ENCODE data around the gene NR2C2AP.

Gene NR2C2AP

DNA sequence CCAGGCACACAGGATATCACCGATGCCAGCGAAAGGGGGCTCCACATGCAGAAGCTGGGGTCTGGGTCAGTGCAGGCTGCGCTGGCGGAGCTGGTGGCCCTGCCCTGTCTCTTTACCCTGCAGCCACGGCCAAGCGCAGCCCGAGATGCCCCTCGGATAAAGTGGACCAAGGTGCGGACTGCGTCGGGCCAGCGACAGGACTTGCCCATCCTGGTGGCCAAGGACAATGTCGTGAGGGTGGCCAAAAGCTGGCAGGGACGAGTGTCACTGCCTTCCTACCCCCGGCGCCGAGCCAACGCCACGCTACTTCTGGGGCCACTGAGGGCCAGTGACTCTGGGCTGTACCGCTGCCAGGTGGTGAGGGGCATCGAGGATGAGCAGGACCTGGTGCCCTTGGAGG is 15.7 kb upstream of the NR2C2AP start:
- TF ChIP-seq TAF1 (IDR thresholded peaks at IDR 0.05; ENCODE audit: low read depth, low read length) = no peak
- no peak for TF ChIP-seq POU2F2 (IDR thresholded peaks at IDR 0.05; ENCODE audit: low read depth, low read length)
- no peak for TF ChIP-seq PAX5 (IDR thresholded peaks at IDR 0.05; ENCODE audit: insufficient read depth, low read length, severe bottlenecking)
- TF ChIP-seq POLR2A (IDR thresholded peaks at IDR 0.05; ENCODE audit: low read depth, low read length) = no peak
- no peak for TF ChIP-seq POLR2AphosphoS5 (IDR thresholded peaks at IDR 0.05; ENCODE audit: low read depth, low read length)
- TF ChIP-seq SPI1 (IDR thresholded peaks at IDR 0.05; ENCODE audit: low read depth, low read length) = no peak
- FAIRE-seq = no peak
- no peak for DNase-seq (ENCODE audit: insufficient read length, low spot score)

DNA sequence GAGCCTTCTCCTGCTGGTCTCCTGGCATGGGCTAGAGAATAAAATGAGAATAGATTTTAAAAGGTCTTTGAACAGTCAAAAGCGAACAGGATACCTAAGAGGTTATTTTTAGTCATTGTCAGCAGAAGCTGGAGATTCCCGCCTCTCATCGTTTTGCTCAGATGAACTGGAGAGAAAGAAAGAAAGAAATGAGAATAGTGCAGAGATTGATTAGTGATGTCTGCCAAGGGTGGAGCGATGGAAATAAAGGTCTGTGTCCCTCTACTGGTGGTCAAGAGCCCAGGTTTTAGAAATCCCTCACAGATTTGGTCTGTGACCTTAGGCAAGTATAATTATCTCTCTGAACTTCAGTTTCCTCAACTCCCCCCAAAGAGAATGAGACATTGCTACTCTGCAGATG is 13.9 kb upstream of the NR2C2AP start:
- no peak for DNase-seq (ENCODE audit: insufficient read length, low spot score)
- no peak for FAIRE-seq
- TF ChIP-seq PAX5 (IDR thresholded peaks at IDR 0.05; ENCODE audit: insufficient read depth, low read length, severe bottlenecking) (no peak), POLR2A (IDR thresholded peaks at IDR 0.05; ENCODE audit: low read depth, low read length) (no peak), POU2F2 (IDR thresholded peaks at IDR 0.05; ENCODE audit: low read depth, low read length) (no peak), SPI1 (IDR thresholded peaks at IDR 0.05; ENCODE audit: low read depth, low read length) (no peak), POLR2AphosphoS5 (IDR thresholded peaks at IDR 0.05; ENCODE audit: low read depth, low read length) (no peak), TAF1 (IDR thresholded peaks at IDR 0.05; ENCODE audit: low read depth, low read length) (no peak)

- DNase-seq (ENCODE audit: insufficient read length, low spot score) = no peak
- FAIRE-seq = no peak
- TF ChIP-seq POLR2AphosphoS5 (IDR thresholded peaks at IDR 0.05; ENCODE audit: low read depth, low read length) = no peak
Measured at GRCh38 chr19:19215792-19216191, 12.6 kb upstream of the NR2C2AP start.

DNA sequence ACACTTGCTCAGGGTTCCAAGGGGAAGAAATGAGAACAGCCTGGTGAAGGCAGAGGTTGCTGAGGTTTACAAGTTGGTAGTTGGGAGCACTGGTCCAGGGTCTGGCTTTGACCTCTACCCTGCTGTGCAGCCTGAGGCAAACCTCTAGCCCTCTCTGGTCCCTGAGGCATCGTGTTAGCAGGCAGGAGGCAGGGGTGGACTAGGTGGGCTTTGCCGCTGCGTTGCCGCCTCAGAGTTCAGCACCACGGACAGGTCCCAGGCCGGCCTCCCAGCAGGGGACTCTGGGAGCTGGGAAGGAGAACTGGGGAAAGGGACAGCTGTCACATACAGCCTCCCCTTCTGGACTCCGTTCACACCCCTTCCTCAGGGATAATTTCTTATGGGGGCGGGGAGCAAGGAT is 11.7 kb upstream of the NR2C2AP start:
- no peak for FAIRE-seq
- DNase-seq (ENCODE audit: insufficient read length, low spot score) = no peak
- TF ChIP-seq TAF1 (IDR thresholded peaks at IDR 0.05; ENCODE audit: low read depth, low read length) (no peak), POLR2AphosphoS5 (IDR thresholded peaks at IDR 0.05; ENCODE audit: low read depth, low read length) (no peak), PAX5 (IDR thresholded peaks at IDR 0.05; ENCODE audit: insufficient read depth, low read length, severe bottlenecking) (no peak), POU2F2 (IDR thresholded peaks at IDR 0.05; ENCODE audit: low read depth, low read length) (no peak)

- peak; percentile 9 for FAIRE-seq
- TF ChIP-seq TAF1 (IDR thresholded peaks at IDR 0.05; ENCODE audit: low read depth, low read length) (no peak), POLR2A (IDR thresholded peaks at IDR 0.05; ENCODE audit: low read depth, low read length) (no peak), PAX5 (IDR thresholded peaks at IDR 0.05; ENCODE audit: insufficient read depth, low read length, severe bottlenecking) (no peak), POU2F2 (IDR thresholded peaks at IDR 0.05; ENCODE audit: low read depth, low read length) (peak; percentile 98)
- no peak for DNase-seq (ENCODE audit: insufficient read length, low spot score)
Measured at GRCh38 chr19:19214159-19214490, 10.9 kb upstream of the NR2C2AP start.

GRCh38 chr19:19213426-19214158 is 10.4 kb upstream of the NR2C2AP start:
- FAIRE-seq = no peak
- TF ChIP-seq POLR2A (IDR thresholded peaks at IDR 0.05; ENCODE audit: low read depth, low read length) (no peak), TAF1 (IDR thresholded peaks at IDR 0.05; ENCODE audit: low read depth, low read length) (no peak), POU2F2 (IDR thresholded peaks at IDR 0.05; ENCODE audit: low read depth, low read length) (no peak), PAX5 (IDR thresholded peaks at IDR 0.05; ENCODE audit: insufficient read depth, low read length, severe bottlenecking) (no peak), POLR2AphosphoS5 (IDR thresholded peaks at IDR 0.05; ENCODE audit: low read depth, low read length) (no peak), SPI1 (IDR thresholded peaks at IDR 0.05; ENCODE audit: low read depth, low read length) (no peak)
- no peak for DNase-seq (ENCODE audit: insufficient read length, low spot score)

GRCh38 chr19:19212916-19213315 is 9.7 kb upstream of the NR2C2AP start:
- TF ChIP-seq POLR2AphosphoS5 (IDR thresholded peaks at IDR 0.05; ENCODE audit: low read depth, low read length) (no peak), POU2F2 (IDR thresholded peaks at IDR 0.05; ENCODE audit: low read depth, low read length) (no peak), POLR2A (IDR thresholded peaks at IDR 0.05; ENCODE audit: low read depth, low read length) (no peak), TAF1 (IDR thresholded peaks at IDR 0.05; ENCODE audit: low read depth, low read length) (no peak), PAX5 (IDR thresholded peaks at IDR 0.05; ENCODE audit: insufficient read depth, low read length, severe bottlenecking) (no peak), SPI1 (IDR thresholded peaks at IDR 0.05; ENCODE audit: low read depth, low read length) (no peak)
- DNase-seq (ENCODE audit: insufficient read length, low spot score) = no peak
- no peak for FAIRE-seq

DNA sequence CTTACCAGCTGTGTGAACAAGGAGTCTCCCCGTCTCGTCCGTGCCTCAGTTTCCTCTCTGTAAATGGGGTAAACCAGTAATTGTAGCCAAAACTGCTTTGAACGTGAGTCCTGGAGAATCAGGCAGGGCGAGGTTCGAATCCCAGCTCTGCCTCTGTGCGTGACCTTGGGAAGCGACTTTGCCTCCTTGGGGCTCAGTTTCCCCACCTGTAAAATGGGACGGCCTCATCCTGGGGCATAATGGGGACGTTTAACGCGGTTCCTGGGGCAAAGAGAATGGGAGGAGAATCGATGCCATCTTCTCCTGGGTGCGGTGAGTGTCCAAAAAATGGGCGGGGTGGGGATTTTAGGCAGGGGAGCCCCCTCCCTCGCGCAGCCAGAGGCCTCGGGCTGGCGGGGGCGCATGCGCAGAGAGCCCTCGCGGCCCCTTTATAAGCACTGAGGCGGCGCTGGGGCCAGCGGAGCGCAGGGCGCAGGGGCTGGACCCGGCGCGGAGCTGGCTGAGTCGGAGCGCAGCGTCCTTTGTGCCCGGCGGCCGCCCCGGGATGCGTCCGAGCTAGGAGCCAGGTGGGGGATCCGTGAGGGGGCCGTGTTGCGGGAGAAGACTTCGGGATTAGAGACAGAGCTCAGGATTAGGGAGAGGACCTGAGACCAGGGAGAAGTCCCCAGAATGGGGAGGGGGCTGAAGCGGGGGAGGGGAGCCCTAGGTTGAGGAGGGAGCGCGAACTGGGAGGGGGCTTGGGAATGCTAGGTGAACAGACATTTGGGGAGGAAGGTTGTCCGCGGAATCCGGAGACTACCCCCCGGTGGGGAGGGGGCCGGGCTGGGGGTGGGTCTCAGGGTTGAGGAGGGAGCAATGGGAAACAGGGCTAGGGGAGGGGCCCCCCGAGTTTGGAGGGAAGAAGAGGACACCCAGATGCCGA is 8.5 kb upstream of the NR2C2AP start, which contains the start of gene NCAN:
Gene NCAN, plus strand, starts transcription at position 460 of the 922 bp plus-strand sequence. CDS start 4,996 bp downstream, outside the sequence.
- TF ChIP-seq TAF1 (IDR thresholded peaks at IDR 0.05; ENCODE audit: low read depth, low read length) = no peak
- no peak for TF ChIP-seq POU2F2 (IDR thresholded peaks at IDR 0.05; ENCODE audit: low read depth, low read length)
- no peak for TF ChIP-seq POLR2AphosphoS5 (IDR thresholded peaks at IDR 0.05; ENCODE audit: low read depth, low read length)
- no peak for TF ChIP-seq SPI1 (IDR thresholded peaks at IDR 0.05; ENCODE audit: low read depth, low read length)
- TF ChIP-seq PAX5 (IDR thresholded peaks at IDR 0.05; ENCODE audit: insufficient read depth, low read length, severe bottlenecking) = no peak
- no peak for TF ChIP-seq POLR2A (IDR thresholded peaks at IDR 0.05; ENCODE audit: low read depth, low read length)
- FAIRE-seq = no peak
- DNase-seq (ENCODE audit: insufficient read length, low spot score) = no peak

DNA sequence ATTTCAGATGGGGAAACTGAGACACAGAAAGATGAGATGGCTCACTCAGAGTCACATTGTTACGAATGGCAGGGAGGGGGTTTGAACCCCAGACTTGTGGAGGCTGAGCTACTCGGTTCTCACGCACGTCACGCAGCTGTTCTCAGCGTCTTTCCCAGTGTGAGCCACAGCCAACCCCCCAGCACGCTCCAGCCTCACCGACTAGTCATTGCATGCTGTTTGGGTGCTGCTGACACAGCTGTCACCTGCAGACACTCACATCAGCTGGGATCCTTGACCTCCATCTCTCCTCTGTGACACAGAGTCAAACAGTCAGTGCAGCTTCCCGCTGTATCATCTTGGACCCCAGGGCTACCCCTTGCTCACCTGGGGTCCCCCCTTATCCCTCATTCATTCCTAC is 6.2 kb upstream of the NR2C2AP start:
- FAIRE-seq (no peak), DNase-seq (ENCODE audit: insufficient read length, low spot score) (no peak)
- TF ChIP-seq TAF1 (IDR thresholded peaks at IDR 0.05; ENCODE audit: low read depth, low read length) = no peak
